Measurements from ENCODE around the gene KPNB1. TPM values are rescaled to one million over a fixed set of nuclear protein-coding genes. Genes with fewer than 3 reads are reported as not detected.
A peak's percentile ranks its signal among the peaks of the same experiment; 100 is the strongest.

Gene KPNB1
- total and polyA plus RNA-seq, 2 of the 4 experiments (the other 2 are of a cell fraction) = 206 to 1,082 TPM

- no CpG with 5 or more reads among the region's 2 CpGs for WGBS, 2 experiments (ENCODE audit: extremely low coverage in 2 of 2, insufficient read length in 1 of 2)
- Histone ChIP-seq H2AK5ac (ENCODE audit: low read depth, low read length) (no peak overlapping the region), H3K79me1 (ENCODE audit: low read depth in 1 of 2, low read length in 2 of 2) (peaks cover 28 to 71% of the 10 kb centered on the region in 2 experiments), H3K9me3 (ENCODE audit: control insufficient read depth, insufficient read depth, low read length) (no peaks in the 10 kb centered on the region), H4K20me1 (ENCODE audit: insufficient read depth, low read length) (peaks cover 63% of the 10 kb centered on the region), H3K4me2 (ENCODE audit: low read depth, low read length) (no peak overlapping the region), H3K9ac (ENCODE audit: low read depth, low read length) (no peak overlapping the region), H3K36me3 (ENCODE audit: control insufficient read depth, insufficient read depth, low read length) (peaks cover 47% of the 10 kb centered on the region), H2AK9ac (replicated peaks; ENCODE audit: low read depth, low read length, poor library complexity) (no peak overlapping the region), H2BK120ac (ENCODE audit: low read depth, low read length) (no peak overlapping the region), H3K4me3 (ENCODE audit: insufficient read depth, low read depth, low read length) (no peak overlapping the region), H3K56ac (ENCODE audit: extremely low read depth, insufficient read depth, low read length) (no peak overlapping the region), H3K23ac (ENCODE audit: low read depth, low read length) (peak overlapping the region; percentile 8; the same call in 1 of the 2 replicates), H2BK5ac (ENCODE audit: low read depth, low read length, poor library complexity, severe bottlenecking) (no peak overlapping the region), H3K27me3 (ENCODE audit: control insufficient read depth, insufficient read depth, low read length) (no peaks in the 10 kb centered on the region), H3K14ac (replicated peaks; ENCODE audit: low read depth, low read length) (no peak overlapping the region), H4K8ac (ENCODE audit: low read depth in 2 of 2, low read length in 2 of 2) (no peak overlapping the region), H3K18ac (ENCODE audit: low read depth, low read length) (no peak overlapping the region), H4K91ac (ENCODE audit: insufficient read depth, low read depth, low read length) (no peak overlapping the region), H3K4me1 (ENCODE audit: control insufficient read depth, insufficient read depth, low read length) (peaks cover 5% of the 10 kb centered on the region; the same call in 1 of the 2 replicates), H3K9me1 (ENCODE audit: insufficient read depth, low read length) (peaks cover 14% of the 10 kb centered on the region), H4K5ac (ENCODE audit: low read depth, low read length) (no peak overlapping the region), H2BK15ac (ENCODE audit: low read depth, low read length) (no peak overlapping the region), H2AFZ (replicated peaks; ENCODE audit: low read length, poor library complexity) (no peak overlapping the region), H3K27ac (ENCODE audit: insufficient read depth, low read length) (no peak overlapping the region), H3K4ac (ENCODE audit: low read depth, low read length) (no peak overlapping the region), H2BK20ac (ENCODE audit: low read depth, low read length) (no peak overlapping the region)
- TF ChIP-seq ELK1 (IDR thresholded peaks at IDR 0.05; ENCODE audit: borderline replicate concordance, low read depth, low read length) (no peak), CEBPB (IDR thresholded peaks at IDR 0.05; ENCODE audit: low read depth, low read length) (no peak), MXI1 (IDR thresholded peaks at IDR 0.05; ENCODE audit: borderline replicate concordance, low read depth, low read length) (no peak), NFE2L2 (IDR thresholded peaks at IDR 0.05; ENCODE audit: low read depth, low read length) (no peak), MAFK (IDR thresholded peaks at IDR 0.05; ENCODE audit: low read depth, low read length) (no peak), CHD1 (IDR thresholded peaks at IDR 0.05; ENCODE audit: low read depth, low read length) (no peak), SMC3 (IDR thresholded peaks at IDR 0.05; ENCODE audit: low read depth, low read length) (no peak)
- TF ChIP-seq, protein P1, sequence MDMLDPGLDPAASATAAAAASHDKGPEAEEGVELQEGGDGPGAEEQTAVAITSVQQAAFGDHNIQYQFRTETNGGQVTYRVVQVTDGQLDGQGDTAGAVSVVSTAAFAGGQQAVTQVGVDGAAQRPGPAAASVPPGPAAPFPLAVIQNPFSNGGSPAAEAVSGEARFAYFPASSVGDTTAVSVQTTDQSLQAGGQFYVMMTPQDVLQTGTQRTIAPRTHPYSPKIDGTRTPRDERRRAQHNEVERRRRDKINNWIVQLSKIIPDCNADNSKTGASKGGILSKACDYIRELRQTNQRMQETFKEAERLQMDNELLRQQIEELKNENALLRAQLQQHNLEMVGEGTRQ (IDR thresholded peaks at IDR 0.05; ENCODE audit: low read depth, low read length) = no peak
- DNase-seq (no peak), ATAC-seq (ENCODE audit: low read depth) (no peak)
- POLR2A ChIA-PET (ENCODE audit: unreplicated experiment) = no interaction called here
- intact Hi-C loops (cut with micrococcal nuclease) = loop anchor here (5.0 kb wide), 1 partner anchor 144 kb away; no protein-coding TSS in a partner anchor
- BruUV-seq (replicated peaks) = no TSS peak
- CTCF ChIA-PET = no interaction called here
- in situ Hi-C loops (cut with MboI; ENCODE audit: low sequenced_read_pairs) = loop anchor here (10.0 kb wide), 1 partner anchor 509 kb away; no protein-coding TSS in a partner anchor
- dilution Hi-C loops (cut with HindIII; ENCODE audit: low sequenced_read_pairs, unreplicated experiment) = no loop called here
Measured at GRCh38 chr17:47653442-47653841, 3.7 kb downstream of the KPNB1 start.

Data from IMR-90 (cell line).